Transverse colon (tissue), 4 donors: Measurements from ENCODE around the gene CYGB.
A peak's percentile ranks its signal among the peaks of the same experiment; 100 is the strongest.

ENCODE experiments used
- POLR2A ChIP-seq: fragments of 450-650 bp; IDR thresholded peaks from one replicate; pipeline ENCODE4 v1.6.1; 2016; ENCODE audit warnings: antibody characterized with exemption, mild to moderate bottlenecking, moderate library complexity
- POLR2AphosphoS5 ChIP-seq, 3 donors: sonication (generic); formaldehyde crosslinking; IDR thresholded peaks; one replicate each; pipeline ENCODE4 v1.6.1; 2016; ENCODE audit warnings: antibody characterized with exemption in 3 of 3
- TF ChIP-seq, protein P1 (sequence below), 5 experiments: fragments of 200-600 bp in 3 of 5; fragments of 450-650 bp in 2 of 5; sonication (generic) in 3 of 5; IDR thresholded peaks; 1 replicate in 2 of 5; 2 replicates in 3 of 5; pipeline ENCODE4 v1.5.1; 2016 to 2017; ENCODE audit warnings: antibody characterized with exemption in 5 of 5, inconsistent platforms in 3 of 5, mild to moderate bottlenecking in 2 of 5, moderate library complexity in 1 of 5

DNA sequence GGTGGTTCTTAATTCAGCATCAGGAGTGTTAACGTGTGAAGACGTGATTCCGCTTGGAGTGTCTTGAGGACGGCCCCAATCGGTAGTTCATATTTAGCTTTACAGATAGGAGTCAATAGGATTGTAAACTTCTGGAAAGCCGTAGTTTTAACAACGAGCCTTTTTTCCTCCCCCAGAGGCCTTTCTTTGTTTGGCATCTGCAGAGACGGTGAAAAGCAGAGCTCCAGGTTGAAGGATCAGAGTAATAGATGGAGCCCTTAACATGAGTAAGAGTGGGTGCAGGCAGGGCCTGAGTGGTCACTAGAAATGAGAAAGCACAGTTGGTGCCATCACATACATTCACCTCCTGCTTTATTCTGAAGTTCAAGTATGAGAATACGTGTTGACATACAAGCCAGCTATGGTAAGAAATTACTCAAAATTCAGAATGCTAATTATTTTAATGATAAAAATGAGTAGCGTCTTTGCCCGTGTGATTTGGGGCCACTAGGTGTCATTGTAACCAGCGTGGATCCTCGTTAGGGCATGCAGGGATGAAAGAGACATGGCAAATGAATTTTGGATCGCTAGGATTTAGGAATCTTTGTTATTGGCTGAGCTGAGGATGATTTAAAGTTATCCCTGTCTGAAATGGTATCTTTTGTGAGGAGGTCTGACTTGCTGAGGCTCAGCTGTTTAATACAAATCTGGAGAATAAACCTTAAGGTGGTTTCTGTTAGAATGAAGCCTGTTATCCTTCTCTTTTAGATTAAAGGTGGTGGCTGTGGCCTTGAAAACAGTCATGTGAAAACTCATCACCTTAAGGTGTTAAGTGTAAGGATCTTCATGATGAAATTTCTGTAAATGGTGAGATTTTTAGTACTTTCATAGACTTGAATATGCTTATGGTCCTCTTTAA is 20.9 kb upstream of the CYGB start:
- TF ChIP-seq, protein P1, sequence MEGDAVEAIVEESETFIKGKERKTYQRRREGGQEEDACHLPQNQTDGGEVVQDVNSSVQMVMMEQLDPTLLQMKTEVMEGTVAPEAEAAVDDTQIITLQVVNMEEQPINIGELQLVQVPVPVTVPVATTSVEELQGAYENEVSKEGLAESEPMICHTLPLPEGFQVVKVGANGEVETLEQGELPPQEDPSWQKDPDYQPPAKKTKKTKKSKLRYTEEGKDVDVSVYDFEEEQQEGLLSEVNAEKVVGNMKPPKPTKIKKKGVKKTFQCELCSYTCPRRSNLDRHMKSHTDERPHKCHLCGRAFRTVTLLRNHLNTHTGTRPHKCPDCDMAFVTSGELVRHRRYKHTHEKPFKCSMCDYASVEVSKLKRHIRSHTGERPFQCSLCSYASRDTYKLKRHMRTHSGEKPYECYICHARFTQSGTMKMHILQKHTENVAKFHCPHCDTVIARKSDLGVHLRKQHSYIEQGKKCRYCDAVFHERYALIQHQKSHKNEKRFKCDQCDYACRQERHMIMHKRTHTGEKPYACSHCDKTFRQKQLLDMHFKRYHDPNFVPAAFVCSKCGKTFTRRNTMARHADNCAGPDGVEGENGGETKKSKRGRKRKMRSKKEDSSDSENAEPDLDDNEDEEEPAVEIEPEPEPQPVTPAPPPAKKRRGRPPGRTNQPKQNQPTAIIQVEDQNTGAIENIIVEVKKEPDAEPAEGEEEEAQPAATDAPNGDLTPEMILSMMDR (IDR thresholded peaks at IDR 0.05): peak in 4 of 5 experiments; percentile 23 to 51 (median 37)
- TF ChIP-seq POLR2A (no peak), POLR2AphosphoS5 (IDR thresholded peaks at IDR 0.05) (no peak)
